HT-29 (cell line): ENCODE data around the gene C1orf50. TPM values are rescaled to one million over a fixed set of nuclear protein-coding genes. Genes with fewer than 3 reads are reported as not detected.
"Not testable (repeated sequence)": the region's sequence is repeated elsewhere in the genome, so short reads cannot be mapped to it uniquely, and the experiment has no call there.

Experiments used
- DNase-seq: peaks from one replicate; pipeline ENCODE4 v3.0.0-alpha.2; 2015; ENCODE audit warnings: low spot score
- total RNA-seq: library from RNA; depleted of rRNA; stranded (reverse); fragments of >200 nt; shearing (Covaris generic); gene quantifications from 2 replicates; pipeline ENCODE4 v1.2.3, GENCODE V29; 2014; rRNA removed

C1orf50 gene
- total RNA-seq, 1 experiment from 2014 or later, result 2.0 TPM

- no peak for DNase-seq
These were observed 30.9 kb downstream of the C1orf50 start for GRCh38 chr1:42797979-42798378.

GRCh38 chr1:42801832-42802473 is 34.9 kb downstream of the C1orf50 start:
- DNase-seq, result no peak

- no peak for DNase-seq
These were observed 39.1 kb downstream of the C1orf50 start for GRCh38 chr1:42806171-42806570.

- DNase-seq, result no peak
These were observed 39.5 kb downstream of the C1orf50 start for GRCh38 chr1:42806593-42806992.

- DNase-seq, result no peak
These were observed 40.1 kb downstream of the C1orf50 start for GRCh38 chr1:42807056-42807668.

- DNase-seq, result not testable (repeated sequence)
These were observed 47.8 kb downstream of the C1orf50 start for GRCh38 chr1:42814815-42815214.

GRCh38 chr1:42815941-42816584 is 49.0 kb downstream of the C1orf50 start:
- DNase-seq, result no peak

GRCh38 chr1:42816585-42817439 is 49.8 kb downstream of the C1orf50 start, which contains the start of the genes ERMAP and SVBP:
TSS of gene ERMAP (plus strand) at chr1:42817122. CDS start at chr1:42830449, 13,327 bp downstream.
TSS of gene SVBP (minus strand) at chr1:42817397. CDS start at chr1:42816544, 853 bp downstream.
- peak; percentile 87 for DNase-seq

- no peak for DNase-seq
These were observed 50.4 kb downstream of the C1orf50 start for GRCh38 chr1:42817440-42817767.

GRCh38 chr1:42817976-42818375 is 50.9 kb downstream of the C1orf50 start:
- DNase-seq, result no peak

GRCh38 chr1:42820813-42821212 is 53.8 kb downstream of the C1orf50 start:
- DNase-seq, result no peak

- no peak for DNase-seq
These were observed 54.6 kb downstream of the C1orf50 start for GRCh38 chr1:42821690-42822089.

- no peak for DNase-seq
These were observed 55.8 kb downstream of the C1orf50 start for GRCh38 chr1:42822800-42823392.

GRCh38 chr1:42824481-42825035 is 57.5 kb downstream of the C1orf50 start:
- DNase-seq, result no peak

GRCh38 chr1:42825036-42825851 is 58.2 kb downstream of the C1orf50 start:
- DNase-seq, result no peak

Other genes starting within 250 kb of the C1orf50 start
- 61.2 and 61.7 TPM in 2 replicates for gene PPIH, start 108.8 kb upstream of the C1orf50 start, total RNA-seq
- 900 and 1,047 TPM in 2 replicates for gene YBX1, start 84.8 kb upstream of the C1orf50 start, total RNA-seq
- gene CLDN19, start 27.0 kb upstream of the C1orf50 start, total RNA-seq, result not detected in 2 replicates
- gene P3H1, start 221 bp upstream of the C1orf50 start, total RNA-seq, result 19.1 TPM in 2 replicates
- gene TMEM269, start 17.7 kb downstream of the C1orf50 start, total RNA-seq, result 0.03 TPM in 1 of 2 replicates, not detected in the other
- 4.9 and 5.4 TPM in 2 replicates for gene ERMAP, start 49.9 kb downstream of the C1orf50 start, total RNA-seq
- gene SVBP, start 50.1 kb downstream of the C1orf50 start, total RNA-seq, result 17.1 and 19.7 TPM in 2 replicates
- gene ZNF691, start 79.4 kb downstream of the C1orf50 start, total RNA-seq, result 5.5 and 6.5 TPM in 2 replicates
- gene SLC2A1, start 191.6 kb downstream of the C1orf50 start, total RNA-seq, result 916 and 965 TPM in 2 replicates